SKM-1 (cell line): ENCODE data around the gene SLF1.

Experiments
- DNase-seq: peaks from one replicate; lab custom pipeline; 2025; ENCODE audit not compliant: unreplicated experiment; lab: John Stamatoyannopoulos, UW

The SLF1 gene

GRCh38 chr5:94707359-94707758 is 88.9 kb downstream of the SLF1 start:
- DNase-seq: no peak

GRCh38 chr5:94709277-94709676 is 90.8 kb downstream of the SLF1 start:
- DNase-seq: no peak

GRCh38 chr5:94711785-94712184 is 93.3 kb downstream of the SLF1 start:
- DNase-seq: no peak

- DNase-seq: no peak
These were observed 97.3 kb downstream of the SLF1 start for GRCh38 chr5:94715768-94716167.

GRCh38 chr5:94725142-94725541 is 106.7 kb downstream of the SLF1 start:
- DNase-seq: no peak

GRCh38 chr5:94731471-94731870 is 113.0 kb downstream of the SLF1 start:
- DNase-seq: no peak

- DNase-seq: no peak
These were observed 118.0 kb downstream of the SLF1 start for GRCh38 chr5:94736498-94736897.

GRCh38 chr5:94740286-94740685 is 121.8 kb downstream of the SLF1 start:
- DNase-seq: no peak

GRCh38 chr5:94742852-94743251 is 124.4 kb downstream of the SLF1 start:
- no peak for DNase-seq

- DNase-seq: no peak
These were observed 126.4 kb downstream of the SLF1 start for GRCh38 chr5:94744906-94745305.

GRCh38 chr5:94745786-94746730 is 127.6 kb downstream of the SLF1 start:
- no peak for DNase-seq

GRCh38 chr5:94746731-94747124 is 128.3 kb downstream of the SLF1 start:
- DNase-seq: peak; percentile 62
